HG02885 (cell line): ENCODE data around the gene ADIPOQ.
"Not testable (repeated sequence)": the region's sequence is repeated elsewhere in the genome, so short reads cannot be mapped to it uniquely, and the experiment has no call there.

Experiments used
- ATAC-seq: cut with Tn5 transposase; IDR thresholded peaks from one replicate; pipeline ENCODE4 v1.9.1; 2021; ENCODE audit warnings: mild to moderate bottlenecking; ENCODE audit not compliant: unreplicated experiment, poor library complexity

Gene ADIPOQ

DNA sequence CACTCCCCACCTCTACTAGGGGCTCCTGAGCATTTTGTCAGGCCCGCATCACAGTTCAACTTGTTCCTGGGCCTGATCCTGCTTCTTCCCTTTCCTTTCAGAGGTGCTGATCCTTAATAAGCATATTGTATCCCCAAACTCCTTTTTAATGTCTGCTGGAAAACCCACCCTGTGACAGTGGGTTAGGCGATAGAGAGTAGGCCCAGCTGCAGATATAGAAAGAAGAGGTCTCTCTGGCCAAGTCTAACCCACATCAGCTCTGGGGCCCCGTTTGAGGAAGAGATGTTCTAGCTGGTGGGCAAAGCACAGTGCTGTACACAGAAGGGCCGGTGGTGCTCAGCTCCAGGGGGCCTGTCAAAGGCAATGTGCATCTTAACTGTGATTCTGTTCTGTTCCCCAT lies 53.5 kb downstream of the ADIPOQ start:
- ATAC-seq = no peak

GRCh38 chr3:186896875-186897274 lies 54.4 kb downstream of the ADIPOQ start:
- ATAC-seq = no peak

DNA sequence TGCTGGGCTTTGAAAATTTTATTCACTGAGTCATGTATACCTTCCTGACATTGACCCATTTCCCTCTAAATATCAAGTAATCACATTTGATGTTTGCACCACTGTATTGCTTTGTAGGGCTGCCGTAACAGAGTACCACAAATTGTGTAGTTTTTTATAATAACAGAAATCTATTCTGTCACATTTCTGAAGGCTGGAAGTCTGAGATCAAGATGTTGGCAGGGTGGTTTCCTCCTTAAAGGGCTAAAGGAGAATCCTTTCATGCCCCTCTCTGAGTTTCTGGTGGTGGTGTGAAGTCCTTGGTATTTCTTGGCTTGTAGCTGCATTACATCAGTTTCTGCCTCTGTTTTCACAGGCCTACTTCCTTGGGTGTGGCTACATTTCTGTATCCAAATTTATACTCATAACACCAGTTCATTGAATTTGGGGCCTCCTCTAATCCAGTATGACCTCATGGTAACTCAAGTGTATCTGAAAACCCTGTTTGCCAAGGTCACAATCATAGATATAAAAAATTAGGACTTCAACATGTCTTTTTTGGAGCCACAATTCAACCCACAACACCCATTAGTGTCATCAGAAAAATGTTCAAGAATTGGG lies 58.7 kb downstream of the ADIPOQ start:
- ATAC-seq = no peak

- ATAC-seq = no peak
These were observed 59.6 kb downstream of the ADIPOQ start for GRCh38 chr3:186902154-186902553.

DNA sequence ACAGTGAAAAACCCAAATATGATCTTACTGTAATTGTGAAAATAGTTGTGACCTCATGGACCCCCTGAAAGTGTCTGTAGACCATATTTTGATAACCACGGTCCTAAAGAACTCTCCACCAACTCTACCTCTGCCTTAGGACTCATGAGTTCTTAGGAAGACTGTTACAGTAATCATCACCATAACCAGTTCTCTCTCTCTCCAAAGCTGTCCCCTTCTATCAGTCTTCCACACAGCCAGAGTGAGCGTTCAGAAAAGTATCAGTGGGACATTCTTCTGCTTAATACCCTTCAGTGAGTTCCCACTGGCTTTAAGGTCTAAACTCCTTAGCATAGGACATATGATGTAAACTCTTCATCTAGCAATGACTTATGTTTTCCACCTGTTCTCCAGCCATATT lies 60.2 kb downstream of the ADIPOQ start:
- ATAC-seq = no peak

DNA sequence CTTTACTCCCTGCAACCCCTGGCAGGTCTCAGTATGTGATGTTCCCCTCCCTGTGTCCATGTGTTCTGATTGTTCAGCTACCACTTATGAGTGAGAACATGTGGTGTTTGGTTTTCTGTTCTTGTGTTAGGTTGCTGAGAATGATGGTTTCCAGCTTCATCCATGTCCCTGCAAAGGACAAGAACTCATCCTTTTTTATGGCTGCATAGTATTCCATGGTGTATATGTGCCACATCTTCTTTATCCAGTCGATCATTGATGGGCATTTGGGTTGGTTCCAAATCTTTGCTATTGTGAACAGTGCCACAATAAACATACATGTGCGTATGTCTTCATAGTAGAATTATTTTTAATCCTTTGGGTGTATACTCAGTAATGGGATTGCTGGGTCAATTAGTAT lies 61.2 kb downstream of the ADIPOQ start:
- ATAC-seq = not testable (repeated sequence)

DNA sequence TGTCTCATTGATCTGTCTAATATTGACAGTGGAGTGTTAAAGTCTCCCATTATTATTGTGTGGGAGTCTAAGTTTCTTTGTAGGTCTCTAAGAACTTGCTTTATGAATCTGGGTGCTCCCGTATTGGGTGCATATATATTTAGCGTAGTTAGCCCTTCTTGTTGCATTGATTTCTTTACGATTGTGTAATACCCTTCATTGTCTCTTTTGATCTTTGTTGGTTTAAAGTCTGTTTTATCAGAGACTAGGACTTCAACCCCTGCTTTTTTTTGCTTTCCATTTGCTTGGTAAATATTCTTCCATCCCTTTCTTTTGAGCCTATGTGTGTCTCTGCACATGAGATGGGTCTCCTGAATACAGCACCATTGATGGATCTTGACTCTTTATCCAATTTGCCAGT lies 64.6 kb downstream of the ADIPOQ start:
- not testable (repeated sequence) for ATAC-seq
